HG02870 (cell line): ENCODE results near the gene SERPINB11.
"Not testable (repeated sequence)": the region's sequence is repeated elsewhere in the genome, so short reads cannot be mapped to it uniquely, and the experiment has no call there.

Experiments
- ATAC-seq: cut with Tn5 transposase; IDR thresholded peaks from one replicate; pipeline ENCODE4 v1.9.1; 2021; ENCODE audit warnings: mild to moderate bottlenecking, moderate library complexity; ENCODE audit not compliant: unreplicated experiment

The SERPINB11 gene

GRCh38 chr18:63725682-63726480, 23.1 kb downstream of the SERPINB11 start:
- ATAC-seq: no peak

- no peak for ATAC-seq
Measured at GRCh38 chr18:63730773-63731172, 28.0 kb downstream of the SERPINB11 start.

GRCh38 chr18:63731215-63731614, 28.5 kb downstream of the SERPINB11 start:
- ATAC-seq: no peak

GRCh38 chr18:63736876-63737275, 34.1 kb downstream of the SERPINB11 start:
- no peak for ATAC-seq

- no peak for ATAC-seq
Measured at GRCh38 chr18:63741769-63742168, 39.0 kb downstream of the SERPINB11 start.

- ATAC-seq: no peak
Measured at GRCh38 chr18:63747006-63747405, 44.2 kb downstream of the SERPINB11 start.

- no peak for ATAC-seq
Measured at GRCh38 chr18:63749489-63749888, 46.7 kb downstream of the SERPINB11 start.

- ATAC-seq: no peak
Measured at GRCh38 chr18:63752636-63753035, 49.9 kb downstream of the SERPINB11 start.

- ATAC-seq: no peak
Measured at GRCh38 chr18:63753676-63754075, 50.9 kb downstream of the SERPINB11 start.

- no peak for ATAC-seq
Measured at GRCh38 chr18:63757541-63757940, 54.8 kb downstream of the SERPINB11 start.

- no peak for ATAC-seq
Measured at GRCh38 chr18:63758615-63759240, 56.0 kb downstream of the SERPINB11 start.

- not testable (repeated sequence) for ATAC-seq
Measured at GRCh38 chr18:63759786-63760185, 57.0 kb downstream of the SERPINB11 start.

- ATAC-seq: no peak
Measured at GRCh38 chr18:63762518-63762917, 59.8 kb downstream of the SERPINB11 start.

- no peak for ATAC-seq
Measured at GRCh38 chr18:63763831-63764600, 61.3 kb downstream of the SERPINB11 start.

- ATAC-seq: no peak
Measured at GRCh38 chr18:63765837-63766236, 63.1 kb downstream of the SERPINB11 start.
